Thoracic aorta (tissue), 2 donors: ENCODE data around the gene OR4Q3. TPM values are rescaled to one million over a fixed set of nuclear protein-coding genes. Genes with fewer than 3 reads are reported as not detected.
"Not testable (repeated sequence)": the region's sequence is repeated elsewhere in the genome, so short reads cannot be mapped to it uniquely, and the experiment has no call there.

ENCODE experiments used
- ATAC-seq: fragments of 150-250 bp; one replicate; pipeline ENCODE4 v1.8.0; 2017; ENCODE audit warnings: low read depth; ENCODE audit not compliant: insufficient number of reproducible peaks, low FRiP score
- DNase-seq: peaks from one replicate; pipeline ENCODE4 v3.0.0-alpha.2; 2020; ENCODE audit warnings: low spot score
- H3K27ac ChIP-seq, 2 donors: fragments of 200-600 bp; sonication (generic); 1 replicate in 1 of 2; 2 replicates in 1 of 2; pipeline ENCODE4 v1.5.1; 2016; ENCODE audit warnings: mild to moderate bottlenecking in 2 of 2, moderate library complexity in 2 of 2
- H3K27me3 ChIP-seq: fragments of 200-600 bp; sonication (generic); replicated peaks from 2 replicates; pipeline ENCODE4 v1.6.0; 2016; ENCODE audit warnings: mild to moderate bottlenecking; ENCODE audit not compliant: insufficient read depth
- H3K36me3 ChIP-seq: fragments of 200-600 bp; sonication (generic); one replicate; pipeline ENCODE4 v1.5.1; 2016
- H3K4me1 ChIP-seq, 2 donors: fragments of 200-600 bp; sonication (generic); 1 replicate in 1 of 2; 2 replicates in 1 of 2; pipeline versions ENCODE4 v1.5.1 to v1.6.0; 2016; ENCODE audit warnings: low read depth in 2 of 2, mild to moderate bottlenecking in 1 of 2; ENCODE audit not compliant: control insufficient read depth in 1 of 2
- H3K4me3 ChIP-seq: fragments of 200-600 bp; sonication (generic); 2 replicates; pipeline ENCODE4 v1.5.1; 2016; ENCODE audit warnings: mild to moderate bottlenecking
- H3K9me3 ChIP-seq: fragments of 200-600 bp; sonication (generic); 2 replicates; pipeline ENCODE4 v1.5.1; 2016
- CTCF ChIP-seq: fragments of 200-600 bp; sonication (generic); IDR thresholded peaks from one replicate; pipeline ENCODE4 v1.5.1; 2019; ENCODE audit warnings: antibody characterized with exemption
- total RNA-seq, 2 donors: library from RNA; depleted of rRNA; stranded (reverse); fragments of >200 nt; gene quantifications; one replicate each; pipeline versions ENCODE4 v1.1.0 to v1.2.3, GENCODE V29; 2016

OR4Q3 gene
- total RNA-seq = not detected

- Histone ChIP-seq H3K9me3 (no peaks in the 10 kb centered on the region), H3K36me3 (no peaks in the 10 kb centered on the region), H3K4me3 (no peak within 1 kb of the TSS), H3K4me1 (no peaks in the 10 kb centered on the region), H3K27me3 (no peaks in the 10 kb centered on the region), H3K27ac (no peak within 1 kb of the TSS)
- no peak for DNase-seq
- no peak for TF ChIP-seq CTCF
- no peak for ATAC-seq
Measured at GRCh38 chr14:19743256-19743655, at the start of gene OR4Q3. Gene OR4Q3 (plus strand): TSS chr14:19743571.

- no peak overlapping the region for H3K4me3 ChIP-seq
- no peaks in the 10 kb centered on the region for H3K27me3 ChIP-seq
- no peaks in the 10 kb centered on the region for H3K36me3 ChIP-seq
- ATAC-seq = no peak
- no peak for DNase-seq
- peaks cover 7% of the 10 kb centered on the region for H3K9me3 ChIP-seq
- H3K27ac ChIP-seq = no peak overlapping the region
- no peak for TF ChIP-seq CTCF
- no peaks in the 10 kb centered on the region for H3K4me1 ChIP-seq
Measured at GRCh38 chr14:19729359-19729758, 14.0 kb upstream of the OR4Q3 start.

- peaks cover 7% of the 10 kb centered on the region for H3K9me3 ChIP-seq
- no peak for ATAC-seq
- DNase-seq = no peak
- H3K36me3 ChIP-seq = no peaks in the 10 kb centered on the region
- no peak overlapping the region for H3K4me3 ChIP-seq
- H3K4me1 ChIP-seq = no peaks in the 10 kb centered on the region
- no peak overlapping the region for H3K27ac ChIP-seq
- H3K27me3 ChIP-seq = no peaks in the 10 kb centered on the region
- TF ChIP-seq CTCF = no peak
Measured at GRCh38 chr14:19729763-19730162, 13.6 kb upstream of the OR4Q3 start.

- H3K36me3 ChIP-seq, H3K9me3 ChIP-seq, H3K4me1 ChIP-seq, H3K27me3 ChIP-seq, H3K27ac ChIP-seq, H3K4me3 ChIP-seq, ATAC-seq, DNase-seq: not testable (repeated sequence)
Measured at GRCh38 chr14:19733893-19734292, 9.5 kb upstream of the OR4Q3 start.

- H3K36me3 ChIP-seq, DNase-seq, H3K4me3 ChIP-seq, H3K4me1 ChIP-seq, H3K9me3 ChIP-seq, H3K27ac ChIP-seq, H3K27me3 ChIP-seq, ATAC-seq: not testable (repeated sequence)
Measured at GRCh38 chr14:19752316-19752715, 8.9 kb downstream of the OR4Q3 start.

GRCh38 chr14:19754172-19754571, 10.8 kb downstream of the OR4Q3 start:
- Histone ChIP-seq H3K4me3 (no peak overlapping the region), H3K9me3 (no peaks in the 10 kb centered on the region), H3K4me1 (no peaks in the 10 kb centered on the region), H3K36me3 (no peaks in the 10 kb centered on the region), H3K27me3 (no peaks in the 10 kb centered on the region), H3K27ac (no peak overlapping the region)
- ATAC-seq (no peak), DNase-seq (no peak)
- TF ChIP-seq CTCF = no peak

GRCh38 chr14:19771491-19771890, 28.1 kb downstream of the OR4Q3 start:
- H3K4me3 ChIP-seq, ATAC-seq, DNase-seq, H3K4me1 ChIP-seq, H3K27ac ChIP-seq, H3K9me3 ChIP-seq, H3K27me3 ChIP-seq, H3K36me3 ChIP-seq: not testable (repeated sequence)
